Activated naive CD4-positive, alpha-beta T cell treated with anti-CD3 and anti-CD28 coated beads, Interleukin-2, amount 10 ng/mL, durations not matched to agents 7 days and 5 days (primary cell): Measurements from ENCODE around the gene EXOC4.

Experiments used
- CTCF ChIA-PET: fragments of 350-600 bp; sonication (Branson Sonifier 250); formaldehyde crosslinking; loops from one replicate; lab custom pipeline; 2021; ENCODE audit warnings: antibody characterized with exemption; lab: Charles Lee
- DNase-seq: peaks from one replicate; pipeline ENCODE4 v3.0.0-alpha.2; 2020
- H3K27ac Mint-ChIP-seq: one replicate; pipeline ENCODE4 v1.8.0; 2021; ENCODE audit warnings: mild to moderate bottlenecking, moderate library complexity, mixed read lengths
- H3K27me3 Mint-ChIP-seq: one replicate; pipeline ENCODE4 v1.8.0; 2021; ENCODE audit warnings: mild to moderate bottlenecking, mixed read lengths
- H3K36me3 Mint-ChIP-seq: one replicate; pipeline ENCODE4 v1.8.0; 2021; ENCODE audit warnings: mixed read lengths
- H3K4me1 Mint-ChIP-seq: one replicate; pipeline ENCODE4 v1.8.0; 2021; ENCODE audit warnings: mixed read lengths
- H3K4me3 Mint-ChIP-seq: one replicate; pipeline ENCODE4 v1.8.0; 2021; ENCODE audit warnings: mild to moderate bottlenecking, moderate library complexity, mixed read lengths
- H3K9me3 Mint-ChIP-seq: one replicate; pipeline ENCODE4 v1.8.0; 2021; ENCODE audit warnings: mixed read lengths

Gene EXOC4

GRCh38 chr7:133573554-133574265 lies 320.8 kb downstream of the EXOC4 start:
- Mint-ChIP-seq H3K27ac (no peak overlapping the region), H3K36me3 (no peaks in the 10 kb centered on the region), H3K9me3 (no peaks in the 10 kb centered on the region), H3K4me3 (no peak overlapping the region), H3K4me1 (no peaks in the 10 kb centered on the region), H3K27me3 (no peaks in the 10 kb centered on the region)
- CTCF ChIA-PET = no interaction called here
- DNase-seq = no peak

DNA sequence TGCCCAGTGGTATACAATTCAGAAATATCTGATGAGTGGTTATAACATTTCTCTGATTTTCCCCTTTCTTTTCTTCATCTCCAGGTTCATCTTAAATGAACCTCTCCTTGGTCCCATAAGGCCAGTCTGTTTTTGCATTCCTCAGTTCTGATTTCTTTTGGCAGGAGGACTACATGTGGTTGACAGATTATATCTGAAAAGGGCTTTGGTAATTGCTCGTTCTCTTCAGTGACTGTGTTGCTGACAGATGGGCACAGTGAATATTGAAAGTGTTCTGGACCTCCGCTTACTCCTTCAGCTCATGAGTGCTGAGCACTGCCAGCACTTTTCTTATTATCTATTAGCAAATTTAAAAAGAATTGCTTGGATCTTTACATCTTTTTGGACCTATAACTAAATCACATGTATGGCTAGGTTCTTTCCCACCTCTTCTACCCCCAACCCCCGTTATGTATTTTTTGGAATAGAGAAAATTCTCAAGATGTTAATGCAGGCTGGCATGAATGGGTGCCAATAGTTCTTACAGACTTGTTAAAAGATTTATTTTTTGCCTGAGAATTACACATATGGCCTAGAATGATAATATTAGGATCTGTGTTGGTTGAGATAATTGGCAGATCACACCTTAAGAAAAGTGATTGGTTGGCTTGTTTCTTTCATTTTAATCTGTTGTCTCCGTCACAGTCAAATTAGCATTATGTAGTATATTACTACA lies 323.0 kb downstream of the EXOC4 start:
- no peak for DNase-seq
- no peak overlapping the region for H3K27ac Mint-ChIP-seq
- H3K36me3 Mint-ChIP-seq = peaks cover 4% of the 10 kb centered on the region
- H3K4me3 Mint-ChIP-seq = no peak overlapping the region
- no peaks in the 10 kb centered on the region for H3K4me1 Mint-ChIP-seq
- CTCF ChIA-PET = no interaction called here
- no peaks in the 10 kb centered on the region for H3K27me3 Mint-ChIP-seq
- H3K9me3 Mint-ChIP-seq = no peaks in the 10 kb centered on the region

- peaks cover 5% of the 10 kb centered on the region for H3K36me3 Mint-ChIP-seq
- H3K9me3 Mint-ChIP-seq = no peaks in the 10 kb centered on the region
- no peak overlapping the region for H3K4me3 Mint-ChIP-seq
- no peak for DNase-seq
- no peak overlapping the region for H3K27ac Mint-ChIP-seq
- no peaks in the 10 kb centered on the region for H3K4me1 Mint-ChIP-seq
- CTCF ChIA-PET = no interaction called here
- H3K27me3 Mint-ChIP-seq = no peaks in the 10 kb centered on the region
Observed at GRCh38 chr7:133576612-133577168, 323.8 kb downstream of the EXOC4 start.

DNA sequence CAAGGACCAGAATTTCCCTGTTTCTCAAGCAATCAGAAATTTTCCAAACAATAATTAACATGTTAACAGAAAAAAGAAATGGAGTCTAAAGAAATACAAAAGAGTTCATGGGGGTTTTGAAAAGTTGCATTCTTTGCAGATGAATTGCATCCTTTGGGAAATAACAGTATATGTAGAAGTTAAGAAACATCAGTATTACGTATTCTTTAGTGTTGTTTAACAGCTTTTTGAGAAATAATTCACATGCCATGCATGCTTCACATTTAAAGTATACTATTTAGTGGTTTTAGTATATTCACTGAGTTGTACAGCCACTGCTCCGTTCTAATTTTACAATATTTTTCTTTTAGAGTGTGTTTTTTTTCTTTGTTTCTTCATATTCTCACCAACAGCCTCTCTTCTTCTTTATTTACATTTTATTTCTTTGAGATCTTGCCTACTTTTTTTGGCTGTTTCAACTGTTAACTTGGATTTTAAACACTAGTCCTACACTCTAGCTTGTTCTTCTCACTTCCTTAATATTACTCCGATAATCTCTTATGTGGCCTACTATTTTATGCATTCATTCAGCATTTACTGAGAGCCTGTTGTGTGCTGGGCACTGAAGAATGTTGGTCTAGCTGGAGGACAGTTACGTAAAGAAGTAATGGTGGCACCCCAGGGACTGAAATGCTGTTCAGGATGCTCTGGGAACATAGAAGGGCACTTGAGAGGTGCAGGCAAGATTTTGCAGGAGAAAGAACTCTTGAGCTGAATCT lies 330.1 kb downstream of the EXOC4 start:
- H3K9me3 Mint-ChIP-seq = no peaks in the 10 kb centered on the region
- no peaks in the 10 kb centered on the region for H3K4me1 Mint-ChIP-seq
- no peaks in the 10 kb centered on the region for H3K27me3 Mint-ChIP-seq
- peaks cover 9% of the 10 kb centered on the region for H3K36me3 Mint-ChIP-seq
- CTCF ChIA-PET = no interaction called here
- H3K27ac Mint-ChIP-seq = no peak overlapping the region
- no peak for DNase-seq
- H3K4me3 Mint-ChIP-seq = no peak overlapping the region

DNA sequence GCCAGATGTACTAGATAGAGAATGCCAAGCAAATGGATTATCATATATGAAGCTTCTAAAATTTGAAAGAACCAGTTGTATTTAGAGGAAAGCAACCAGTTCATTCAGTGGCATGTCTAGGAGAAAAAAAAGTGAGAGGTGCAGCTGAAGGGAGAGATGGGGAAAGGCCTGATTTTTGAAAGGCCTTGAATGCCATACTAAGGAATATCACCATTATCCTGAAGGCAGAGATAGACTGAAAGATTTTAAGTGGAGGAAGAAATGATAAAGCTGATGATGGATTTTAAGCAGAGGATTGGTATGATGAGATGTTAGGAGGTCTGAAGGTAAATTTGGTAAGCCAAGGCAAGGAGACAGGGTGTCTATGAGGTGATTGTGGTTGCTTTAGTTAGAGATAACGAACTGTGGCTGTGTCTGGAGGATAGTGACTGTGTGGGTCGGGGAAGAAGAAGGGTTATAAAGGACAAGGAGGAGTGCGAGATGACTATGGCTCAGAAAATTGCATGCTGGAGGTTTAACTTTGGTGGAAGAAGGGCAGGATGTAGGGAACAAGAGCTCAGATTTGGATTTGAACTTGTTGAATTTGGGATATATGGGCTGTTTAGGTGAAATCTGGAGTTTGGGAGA lies 330.8 kb downstream of the EXOC4 start:
- no peak overlapping the region for H3K27ac Mint-ChIP-seq
- H3K36me3 Mint-ChIP-seq = peaks cover 9% of the 10 kb centered on the region
- H3K4me1 Mint-ChIP-seq = no peaks in the 10 kb centered on the region
- CTCF ChIA-PET = no interaction called here
- H3K9me3 Mint-ChIP-seq = no peaks in the 10 kb centered on the region
- H3K4me3 Mint-ChIP-seq = no peak overlapping the region
- H3K27me3 Mint-ChIP-seq = no peaks in the 10 kb centered on the region
- no peak for DNase-seq

DNA sequence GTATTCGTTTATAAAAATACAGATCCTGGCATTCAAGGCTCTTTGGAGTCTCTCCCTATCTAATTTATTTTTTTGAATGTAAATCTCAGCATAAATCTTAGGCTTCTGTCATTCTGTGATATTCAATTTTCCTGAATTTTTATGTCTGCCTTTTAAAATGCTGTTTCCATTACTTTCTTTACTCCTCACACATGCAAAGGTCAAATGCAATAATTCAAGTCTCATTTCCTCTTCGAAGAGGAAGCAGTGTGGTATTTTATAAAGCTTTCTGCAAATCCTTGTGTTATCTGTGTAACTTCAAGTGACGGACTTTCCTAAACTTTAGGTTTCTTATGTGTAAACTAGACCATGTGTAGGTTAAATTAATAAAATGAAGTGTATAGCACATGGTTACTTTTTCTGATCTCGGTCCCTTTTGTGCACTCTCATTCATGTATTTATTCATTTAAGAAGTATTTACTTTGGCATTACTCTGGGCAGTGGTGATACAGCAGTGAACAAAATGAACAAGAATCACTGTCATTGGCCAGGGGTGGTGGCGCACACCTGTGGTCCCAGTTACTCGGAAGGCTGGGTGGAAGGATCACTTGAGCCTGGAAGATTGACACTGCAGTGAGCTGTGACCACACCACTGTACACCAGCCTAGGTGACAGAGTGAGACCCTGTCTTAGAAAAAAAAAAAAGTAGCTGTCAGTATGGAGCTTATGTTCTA lies 332.2 kb downstream of the EXOC4 start:
- Mint-ChIP-seq H3K36me3 (peaks cover 7% of the 10 kb centered on the region), H3K27me3 (no peaks in the 10 kb centered on the region), H3K4me1 (no peaks in the 10 kb centered on the region), H3K4me3 (no peak overlapping the region), H3K27ac (no peak overlapping the region), H3K9me3 (no peaks in the 10 kb centered on the region)
- DNase-seq = no peak
- CTCF ChIA-PET = no interaction called here

- Mint-ChIP-seq H3K9me3 (no peaks in the 10 kb centered on the region), H3K27me3 (no peaks in the 10 kb centered on the region), H3K4me1 (no peaks in the 10 kb centered on the region), H3K27ac (no peak overlapping the region), H3K4me3 (no peak overlapping the region), H3K36me3 (peaks cover 4% of the 10 kb centered on the region)
- CTCF ChIA-PET = no interaction called here
- DNase-seq = no peak
Observed at GRCh38 chr7:133586253-133586652, 333.4 kb downstream of the EXOC4 start.

- no peaks in the 10 kb centered on the region for H3K27me3 Mint-ChIP-seq
- CTCF ChIA-PET = no interaction called here
- H3K9me3 Mint-ChIP-seq = no peaks in the 10 kb centered on the region
- no peaks in the 10 kb centered on the region for H3K36me3 Mint-ChIP-seq
- H3K27ac Mint-ChIP-seq = no peak overlapping the region
- no peak for DNase-seq
- no peak overlapping the region for H3K4me3 Mint-ChIP-seq
- H3K4me1 Mint-ChIP-seq = no peaks in the 10 kb centered on the region
Observed at GRCh38 chr7:133587903-133588302, 335.0 kb downstream of the EXOC4 start.

- Mint-ChIP-seq H3K9me3 (no peaks in the 10 kb centered on the region), H3K4me1 (no peaks in the 10 kb centered on the region), H3K36me3 (no peaks in the 10 kb centered on the region), H3K4me3 (no peak overlapping the region), H3K27me3 (no peaks in the 10 kb centered on the region), H3K27ac (no peak overlapping the region)
- CTCF ChIA-PET = no interaction called here
- no peak for DNase-seq
Observed at GRCh38 chr7:133590795-133591194, 337.9 kb downstream of the EXOC4 start.

GRCh38 chr7:133591704-133592340 lies 338.9 kb downstream of the EXOC4 start:
- CTCF ChIA-PET = no interaction called here
- Mint-ChIP-seq H3K27ac (no peak overlapping the region), H3K27me3 (no peaks in the 10 kb centered on the region), H3K4me3 (no peak overlapping the region), H3K4me1 (no peaks in the 10 kb centered on the region), H3K9me3 (no peaks in the 10 kb centered on the region), H3K36me3 (no peaks in the 10 kb centered on the region)
- no peak for DNase-seq

DNA sequence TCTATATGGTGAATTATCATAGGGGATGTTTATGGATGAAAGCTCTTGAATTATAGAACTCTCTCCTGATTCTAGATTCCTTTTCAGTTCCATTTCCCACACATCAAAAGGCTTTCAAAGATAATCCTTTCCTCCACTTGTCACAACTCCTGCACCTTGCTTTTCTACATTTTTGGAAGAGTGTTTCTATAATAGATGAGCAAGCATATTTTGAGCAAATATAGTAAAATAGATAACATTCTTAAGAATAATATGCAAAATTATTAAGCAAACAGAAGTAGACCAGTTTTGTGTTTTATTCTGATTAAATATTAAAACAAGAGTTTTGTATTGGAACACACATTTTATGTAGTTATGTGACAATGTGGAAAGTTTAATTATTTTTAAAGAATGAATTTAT lies 340.7 kb downstream of the EXOC4 start:
- Mint-ChIP-seq H3K4me1 (no peaks in the 10 kb centered on the region), H3K27ac (no peak overlapping the region)

DNA sequence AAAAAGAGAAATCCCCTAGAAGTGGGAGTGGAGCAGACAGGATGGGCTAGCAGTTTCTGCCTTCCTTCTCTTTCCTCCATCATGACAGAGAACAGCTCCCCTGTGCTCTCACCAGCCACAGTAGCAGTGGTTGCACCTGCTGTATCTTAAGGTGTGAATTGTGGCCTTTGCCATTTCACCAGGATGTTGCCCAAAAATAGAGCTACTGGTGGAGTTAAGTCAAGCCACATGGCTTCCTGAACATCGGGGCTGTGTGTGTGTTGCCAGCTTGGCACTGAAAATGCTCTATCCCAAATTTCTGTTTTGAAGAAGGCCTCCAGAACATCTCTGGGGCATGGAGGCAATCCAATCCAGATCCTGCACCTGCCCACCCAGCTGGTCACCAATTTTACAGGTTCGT lies 348.7 kb downstream of the EXOC4 start:
- Mint-ChIP-seq H3K9me3 (no peaks in the 10 kb centered on the region), H3K36me3 (no peaks in the 10 kb centered on the region), H3K4me1 (peaks cover 3% of the 10 kb centered on the region), H3K27ac (no peak overlapping the region), H3K27me3 (no peaks in the 10 kb centered on the region), H3K4me3 (no peak overlapping the region)
- DNase-seq = no peak
- CTCF ChIA-PET = no interaction called here

More for the DNA sequence above, 340.7 kb downstream of the EXOC4 start:
- no peak overlapping the region for H3K4me3 Mint-ChIP-seq
- no peak for DNase-seq
- H3K9me3 Mint-ChIP-seq = no peaks in the 10 kb centered on the region
- no peaks in the 10 kb centered on the region for H3K27me3 Mint-ChIP-seq
- CTCF ChIA-PET = no interaction called here
- no peaks in the 10 kb centered on the region for H3K36me3 Mint-ChIP-seq

DNA sequence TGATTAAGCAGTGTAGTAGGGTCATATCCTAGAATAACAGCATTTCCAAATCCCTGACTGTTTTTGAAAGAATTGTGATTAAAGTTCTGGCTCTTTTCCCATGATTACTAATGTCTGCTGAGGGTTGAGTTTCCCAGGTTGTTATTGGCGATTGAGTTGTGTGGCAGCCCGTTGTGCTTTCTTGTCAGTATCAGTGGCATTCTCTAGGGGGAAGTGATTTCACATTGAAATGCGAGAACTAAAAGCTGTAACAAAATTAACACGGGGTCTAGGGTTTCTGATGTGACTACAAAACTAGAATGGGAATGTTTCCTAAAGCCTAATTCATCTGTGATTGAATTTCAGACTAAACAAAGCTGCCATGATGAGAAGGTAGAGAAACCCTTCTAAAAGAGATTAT lies 349.4 kb downstream of the EXOC4 start:
- H3K4me1 Mint-ChIP-seq = peaks cover 3% of the 10 kb centered on the region
- no peak overlapping the region for H3K4me3 Mint-ChIP-seq
- no peaks in the 10 kb centered on the region for H3K27me3 Mint-ChIP-seq
- H3K27ac Mint-ChIP-seq = no peak overlapping the region
- H3K9me3 Mint-ChIP-seq = no peaks in the 10 kb centered on the region
- H3K36me3 Mint-ChIP-seq = no peaks in the 10 kb centered on the region
- CTCF ChIA-PET = no interaction called here
- no peak for DNase-seq
